Colonic mucosa (tissue), 4 donors: ENCODE results near the gene PHLPP2. TPM values are rescaled to one million over a fixed set of nuclear protein-coding genes. Genes with fewer than 3 reads are reported as not detected.

Source experiments
- DNase-seq: peaks from one replicate; pipeline ENCODE4 v3.0.0-alpha.2; 2020
- H3K27ac ChIP-seq: fragments of 200-600 bp; one replicate; pipeline ENCODE4 v1.8.0; 2021
- H3K27me3 ChIP-seq: fragments of 200-600 bp; one replicate; pipeline ENCODE4 v1.8.0; 2021
- H3K36me3 ChIP-seq: fragments of 200-600 bp; one replicate; pipeline ENCODE4 v1.8.0; 2021
- H3K4me1 ChIP-seq: fragments of 200-600 bp; one replicate; pipeline ENCODE4 v1.8.0; 2021; ENCODE audit warnings: mild to moderate bottlenecking
- H3K4me3 ChIP-seq: fragments of 200-600 bp; one replicate; pipeline ENCODE4 v1.8.0; 2021
- H3K9ac ChIP-seq, 2 donors: one replicate each; pipeline ENCODE4 v1.7.0; 2013; ENCODE audit warnings: control low read depth in 2 of 2, low read depth in 2 of 2, low read length in 2 of 2
- H3K9me3 ChIP-seq: fragments of 200-600 bp; one replicate; pipeline ENCODE4 v1.8.0; 2021
- CTCF ChIP-seq: fragments of 200-600 bp; IDR thresholded peaks from one replicate; pipeline ENCODE4 v1.8.0; 2022; ENCODE audit warnings: antibody characterized with exemption, mild to moderate bottlenecking
- intact Hi-C: fragments of 100-400 bp; cut with DNase I; formaldehyde crosslinking; loops from one replicate; pipeline ENCODE4 v1.14.1; 2022
- total RNA-seq, 2 donors: library from RNA; stranded (reverse); fragmentation: NEBNext Ultra II Directional in 1 of 2; extraction: Animal tissue kit (Norgen Biotek cat#: 25700) in 1 of 2; gene quantifications; one replicate each; pipeline ENCODE4 v1.2.1, GENCODE V29; 2021
- donor health status: healthy.
- donor health status: DM: no; HTN: no; CAD: no.
- donor health status: DM: no; HTN: no; CAD: no.

Gene PHLPP2
- total RNA-seq, 2 donors from 2014 or later = 23.5 to 53.1 TPM

GRCh38 chr16:71746442-71747046, 22.0 kb upstream of the PHLPP2 start:
- no peak overlapping the region for H3K27ac ChIP-seq
- H3K9me3 ChIP-seq = no peaks in the 10 kb centered on the region
- peak; percentile 27 for DNase-seq
- peak; percentile 56 for TF ChIP-seq CTCF
- H3K9ac ChIP-seq = no peak overlapping the region
- H3K4me1 ChIP-seq = no peaks in the 10 kb centered on the region
- no peaks in the 10 kb centered on the region for H3K27me3 ChIP-seq
- no peak overlapping the region for H3K4me3 ChIP-seq
- H3K36me3 ChIP-seq = peaks cover 29% of the 10 kb centered on the region
- intact Hi-C loops = no loop called here

- Histone ChIP-seq H3K27me3 (no peaks in the 10 kb centered on the region), H3K27ac (no peak overlapping the region), H3K9ac (no peak overlapping the region), H3K4me3 (no peak overlapping the region), H3K36me3 (peaks cover 13% of the 10 kb centered on the region), H3K4me1 (no peaks in the 10 kb centered on the region), H3K9me3 (no peaks in the 10 kb centered on the region)
- intact Hi-C loops = no loop called here
- TF ChIP-seq CTCF = no peak
- DNase-seq = no peak
Observed at GRCh38 chr16:71738855-71739254, 14.4 kb upstream of the PHLPP2 start.

GRCh38 chr16:71737501-71737900, 13.0 kb upstream of the PHLPP2 start:
- DNase-seq = no peak
- TF ChIP-seq CTCF = no peak

GRCh38 chr16:71734511-71734910, 10.0 kb upstream of the PHLPP2 start:
- Histone ChIP-seq H3K36me3 (peaks cover 18% of the 10 kb centered on the region), H3K4me3 (no peak overlapping the region), H3K9me3 (no peaks in the 10 kb centered on the region), H3K27me3 (no peaks in the 10 kb centered on the region), H3K27ac (no peak overlapping the region), H3K4me1 (no peaks in the 10 kb centered on the region), H3K9ac (no peak overlapping the region)
- no peak for DNase-seq
- TF ChIP-seq CTCF = no peak
- intact Hi-C loops = no loop called here

More at GRCh38 chr16:71737501-71737900, 13.0 kb upstream of the PHLPP2 start:
- no peak overlapping the region for H3K9ac ChIP-seq
- H3K4me3 ChIP-seq = no peak overlapping the region
- H3K36me3 ChIP-seq = peaks cover 14% of the 10 kb centered on the region
- no peaks in the 10 kb centered on the region for H3K9me3 ChIP-seq
- intact Hi-C loops = no loop called here
- no peaks in the 10 kb centered on the region for H3K27me3 ChIP-seq
- H3K4me1 ChIP-seq = no peaks in the 10 kb centered on the region
- H3K27ac ChIP-seq = no peak overlapping the region

- no peaks in the 10 kb centered on the region for H3K27me3 ChIP-seq
- no peaks in the 10 kb centered on the region for H3K4me1 ChIP-seq
- peaks cover 13% of the 10 kb centered on the region for H3K36me3 ChIP-seq
- H3K9ac ChIP-seq = no peak overlapping the region
- H3K9me3 ChIP-seq = no peaks in the 10 kb centered on the region
- DNase-seq = no peak
- intact Hi-C loops = no loop called here
- TF ChIP-seq CTCF = no peak
- no peak overlapping the region for H3K27ac ChIP-seq
- no peak overlapping the region for H3K4me3 ChIP-seq
Observed at GRCh38 chr16:71732587-71732986, 8.1 kb upstream of the PHLPP2 start.
